HG02623 (cell line): ENCODE measurements around the gene ZNF205.

Source experiments
- ATAC-seq: cut with Tn5 transposase; IDR thresholded peaks from one replicate; pipeline ENCODE4 v1.9.1; 2021; ENCODE audit warnings: moderate library complexity; ENCODE audit not compliant: unreplicated experiment

ZNF205 gene

DNA sequence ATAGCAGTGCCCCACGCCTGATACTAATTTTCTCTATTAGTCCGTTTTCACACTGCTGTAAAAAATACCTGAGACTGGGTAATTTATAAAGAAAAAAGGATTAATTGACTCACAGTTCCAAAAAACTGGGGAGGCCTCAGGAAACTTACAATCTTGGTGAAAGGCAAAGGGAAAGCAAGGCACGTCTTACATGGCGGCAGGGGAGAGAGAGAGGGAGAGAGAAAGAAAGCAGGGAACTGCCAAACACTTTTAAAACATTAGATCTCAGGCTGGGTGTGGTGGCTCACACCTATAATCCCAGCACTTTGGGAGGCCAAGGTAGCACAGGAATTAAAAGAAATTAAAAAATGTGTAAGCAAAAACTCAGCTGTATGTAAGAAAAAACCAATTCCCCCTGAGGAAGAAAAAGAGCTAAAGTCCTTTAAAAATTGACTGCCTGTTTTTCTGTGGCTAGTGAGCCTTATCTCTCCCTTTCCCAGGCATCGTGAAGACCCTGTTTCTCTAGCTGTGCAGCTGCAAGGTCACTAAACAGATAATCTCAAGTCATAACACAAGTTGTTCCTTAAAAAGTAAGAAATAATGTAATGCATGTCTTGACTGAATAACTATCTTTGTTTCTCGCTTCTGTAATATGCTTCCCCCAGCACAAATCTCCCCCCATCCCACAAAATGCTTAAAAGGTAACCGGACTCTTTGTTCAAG is 27.3 kb upstream of the ZNF205 start:
- no peak for ATAC-seq

DNA sequence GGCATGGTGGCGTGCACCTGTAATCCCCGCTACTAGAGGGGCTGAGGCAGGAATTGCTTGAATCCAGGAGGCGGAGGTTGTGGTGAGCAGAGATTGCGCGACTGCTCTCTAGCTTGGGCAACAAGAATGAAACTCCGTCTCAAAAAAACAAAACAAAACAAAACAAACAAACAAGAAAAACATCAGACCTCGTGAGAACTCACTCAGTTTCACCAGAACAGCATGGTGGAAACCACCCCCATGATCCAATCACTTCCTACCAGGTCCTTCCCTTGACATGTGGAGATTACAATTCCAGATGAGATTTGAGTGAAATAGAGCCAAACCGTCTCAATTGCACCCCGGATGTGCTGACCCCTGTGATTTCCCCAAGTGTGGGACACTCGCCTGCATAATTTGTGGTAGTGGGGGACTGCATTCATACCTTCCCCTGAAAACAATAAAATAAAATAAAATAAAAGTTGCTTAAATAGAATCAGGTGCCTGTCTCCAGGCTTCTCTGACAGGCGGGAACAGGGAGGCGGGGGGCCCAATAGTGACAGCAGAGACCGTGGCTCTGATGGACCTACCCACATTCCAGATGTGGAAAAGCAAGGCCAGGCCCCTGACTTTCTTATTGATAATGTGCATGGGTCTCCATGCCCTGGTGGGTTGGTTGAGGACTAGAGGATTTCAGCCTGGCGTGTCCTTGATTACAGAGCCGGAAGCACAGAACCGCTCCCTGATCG is 26.4 kb upstream of the ZNF205 start:
- ATAC-seq: no peak

- ATAC-seq: no peak
Measured at GRCh38 chr16:3086596-3087242, 25.7 kb upstream of the ZNF205 start.

DNA sequence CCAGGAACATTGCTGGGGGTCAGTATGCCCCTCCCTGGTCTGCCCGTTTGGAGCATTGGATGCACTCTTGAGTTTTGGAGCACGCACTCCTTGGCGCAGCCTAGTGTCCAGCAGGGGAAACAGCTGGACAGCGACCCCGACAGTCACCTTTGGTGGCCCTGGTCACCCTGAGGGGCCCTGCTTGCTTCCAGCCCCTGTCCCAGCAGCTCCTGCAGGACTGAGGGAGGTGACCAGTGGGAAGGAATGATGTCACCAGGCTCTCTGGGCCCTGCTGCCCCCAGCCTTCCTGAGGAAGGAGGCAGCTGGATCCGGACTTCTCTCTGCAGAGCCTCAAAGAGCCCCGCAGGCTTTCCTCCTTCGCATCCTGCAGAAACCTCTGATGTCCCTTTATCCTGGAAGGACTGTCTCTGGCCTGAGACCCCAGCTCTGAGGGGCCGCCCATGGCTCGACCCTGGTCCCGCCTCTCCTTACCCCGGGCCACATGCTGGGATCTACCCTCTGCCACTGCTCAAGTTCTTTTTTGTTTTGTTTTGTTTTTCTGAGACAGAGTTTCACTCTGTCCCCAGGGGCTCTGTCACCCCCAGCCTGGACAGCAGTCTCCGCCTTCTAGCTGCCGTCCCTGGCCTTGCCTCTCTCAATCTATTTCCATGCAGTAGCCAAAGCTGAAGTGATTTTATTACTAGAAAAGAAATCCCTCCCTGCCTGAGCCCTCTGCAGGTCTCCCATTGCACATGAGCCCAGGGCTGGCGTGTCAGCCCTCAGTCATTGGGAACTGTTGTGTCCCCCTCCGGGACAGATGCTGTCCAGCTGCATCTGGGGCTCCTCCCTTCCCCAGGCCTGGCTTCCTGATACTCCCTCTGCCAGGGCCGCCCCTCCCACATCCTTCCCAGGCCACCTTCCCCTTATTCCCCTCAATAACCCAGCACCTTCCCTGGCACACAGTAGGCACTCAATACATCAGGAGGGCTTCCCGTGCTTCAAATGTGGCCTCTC is 24.8 kb upstream of the ZNF205 start:
- no peak for ATAC-seq

DNA sequence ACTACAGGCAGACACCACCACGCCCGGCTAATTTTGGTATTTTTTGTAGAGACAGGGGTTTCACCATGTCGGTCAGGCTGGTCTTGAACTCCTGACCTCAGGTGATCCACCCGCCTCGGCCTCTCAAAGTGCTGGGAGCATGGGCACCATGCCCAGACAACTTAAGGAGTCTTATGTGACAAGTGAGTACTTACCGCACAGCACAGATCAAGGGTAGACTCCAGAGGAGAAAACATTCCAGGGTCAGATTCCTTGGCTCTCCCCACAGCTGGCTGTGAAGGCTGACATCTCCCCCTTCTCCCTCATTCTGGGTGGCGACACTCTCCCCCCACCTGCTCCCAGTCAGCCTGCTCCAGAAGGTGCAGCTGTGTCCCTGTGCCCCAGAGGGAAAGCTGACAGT is 23.9 kb upstream of the ZNF205 start:
- ATAC-seq: no peak

DNA sequence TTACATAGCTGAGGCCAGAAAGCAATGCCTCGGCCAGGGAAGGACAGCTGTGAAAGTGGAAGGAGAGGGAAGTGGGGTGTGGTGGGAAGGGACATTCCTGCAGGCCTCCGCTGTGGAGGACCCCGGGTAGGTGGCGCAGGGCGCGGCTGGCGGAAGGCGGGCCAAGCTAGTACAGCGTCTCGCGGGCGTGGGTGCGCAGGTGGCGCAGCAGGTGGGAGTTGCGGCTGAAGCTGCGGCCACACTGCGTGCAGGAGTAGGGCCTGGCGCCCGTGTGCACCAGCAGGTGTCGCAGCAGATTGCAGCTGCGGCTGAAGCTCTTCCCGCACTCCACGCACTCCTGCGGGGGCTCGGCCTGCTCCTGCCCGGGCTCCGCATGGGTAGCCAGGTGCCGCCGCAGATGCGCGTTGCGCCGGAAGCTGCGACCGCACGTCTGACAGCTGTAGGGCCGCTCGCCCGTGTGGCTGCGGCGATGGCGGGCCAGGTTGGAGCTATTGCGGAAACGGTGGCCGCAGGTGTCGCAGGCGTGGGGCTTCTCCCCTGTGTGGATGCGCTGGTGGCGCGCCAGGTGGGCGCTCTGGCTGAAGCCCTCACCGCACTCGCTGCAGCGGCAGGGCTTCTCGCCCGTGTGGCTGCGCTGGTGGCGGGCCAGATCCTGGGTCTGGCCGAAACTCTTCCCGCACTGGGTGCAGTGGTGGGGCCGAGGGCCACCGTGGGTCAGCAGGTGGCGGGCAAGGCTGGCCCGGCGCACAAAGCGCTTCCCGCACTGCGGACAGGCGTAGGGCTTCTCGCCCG is 23.3 kb upstream of the ZNF205 start:
- no peak for ATAC-seq

DNA sequence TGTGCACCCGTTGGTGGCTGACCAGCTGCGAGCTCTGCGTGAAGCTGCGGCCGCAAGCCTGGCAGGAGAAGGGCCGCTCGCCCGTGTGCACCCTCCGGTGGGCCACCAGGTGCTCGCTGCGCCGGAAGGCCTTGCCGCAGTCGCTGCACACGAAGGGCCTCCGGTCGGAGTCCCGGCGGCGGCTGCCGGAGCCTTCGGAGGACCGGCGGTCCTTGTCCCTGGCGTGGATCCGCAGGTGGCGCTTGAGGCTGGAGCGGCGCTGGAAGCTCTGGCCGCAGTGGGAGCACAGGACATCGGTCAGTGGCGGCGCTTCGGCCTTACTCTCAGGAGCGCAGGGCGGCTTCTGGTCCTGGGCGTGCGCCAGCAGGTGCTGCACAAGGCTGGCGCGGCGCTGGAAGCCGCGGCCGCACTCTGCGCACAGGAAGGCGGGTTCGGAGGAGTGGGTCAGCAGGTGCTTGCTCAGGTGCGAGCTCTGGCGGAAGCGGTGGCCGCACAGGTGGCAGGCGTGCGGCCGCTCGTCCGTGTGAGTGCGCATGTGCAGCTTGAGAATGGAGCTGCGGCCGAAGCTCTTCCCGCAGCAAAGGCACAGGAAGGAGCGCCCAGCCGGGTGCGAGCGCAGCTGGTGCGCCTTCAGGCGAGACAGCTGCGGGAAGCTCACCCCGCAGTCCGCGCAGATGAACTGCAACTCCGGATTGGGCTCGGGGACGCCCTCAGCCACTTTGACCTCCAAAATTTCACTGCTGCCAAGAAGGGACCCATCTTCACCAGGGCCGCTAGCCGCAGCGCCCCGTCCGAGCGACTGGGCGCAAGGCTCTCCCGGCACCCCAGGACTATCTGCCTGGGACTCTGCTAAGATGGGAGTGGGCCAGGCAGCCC is 22.4 kb upstream of the ZNF205 start:
- no peak for ATAC-seq

GRCh38 chr16:3091551-3091950 is 20.8 kb upstream of the ZNF205 start:
- ATAC-seq: no peak

DNA sequence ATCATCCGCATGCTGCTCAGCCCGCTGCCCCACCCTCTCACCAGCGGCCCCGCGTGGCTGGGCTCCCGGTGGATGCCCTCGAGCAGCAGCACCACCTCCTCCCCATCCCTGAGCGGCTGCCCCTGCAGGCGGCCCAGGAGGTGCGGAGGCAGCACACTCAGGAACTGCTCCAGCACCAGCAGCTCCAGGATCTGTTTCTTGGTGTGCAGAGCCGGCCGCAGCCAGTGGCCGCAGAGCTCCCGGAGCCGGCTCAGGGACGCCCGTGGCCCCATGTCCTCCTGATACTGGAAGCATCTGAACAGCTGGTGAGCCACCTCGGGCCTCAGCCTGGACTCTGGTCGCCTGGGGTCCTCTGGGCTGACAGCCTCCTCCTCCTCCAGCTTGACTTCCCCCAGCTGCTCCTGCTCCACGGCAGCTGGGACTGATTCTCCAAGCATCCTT is 19.9 kb upstream of the ZNF205 start:
- ATAC-seq: no peak

DNA sequence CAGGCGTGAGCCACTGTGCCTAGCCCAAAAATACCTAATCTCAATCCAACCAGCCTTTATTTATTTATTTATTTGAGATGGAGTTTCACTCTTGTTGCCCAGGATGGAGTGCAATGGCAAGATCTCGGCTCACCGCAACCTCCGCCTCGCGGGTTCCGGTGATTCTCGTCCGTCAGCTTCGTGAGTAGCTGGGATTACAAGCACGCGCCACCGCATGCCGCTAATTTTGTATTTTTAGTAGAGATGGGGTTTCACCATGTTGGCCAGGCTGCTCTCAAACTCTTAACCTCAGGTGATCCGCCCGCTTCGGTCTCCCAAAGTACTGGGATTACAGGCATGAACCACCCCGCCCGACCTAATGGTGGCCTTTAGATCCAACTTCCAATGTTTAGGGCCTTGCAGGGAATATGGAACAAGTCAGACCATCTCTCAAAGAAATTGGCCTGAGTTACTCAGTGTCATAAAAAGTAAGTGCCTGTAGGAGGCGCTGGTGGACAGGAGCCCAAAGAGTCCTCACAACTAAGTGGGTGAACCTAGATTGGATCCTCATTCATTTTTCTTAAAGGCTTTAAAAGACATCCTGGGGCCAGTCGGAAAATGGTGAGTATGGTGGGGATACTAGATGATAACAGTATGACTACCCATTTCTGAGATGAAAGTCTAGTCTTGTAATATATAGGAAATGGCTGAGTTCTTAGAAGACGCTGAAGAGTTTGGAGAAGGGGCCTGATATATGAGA is 17.9 kb upstream of the ZNF205 start:
- no peak for ATAC-seq

GRCh38 chr16:3095869-3096268 is 16.5 kb upstream of the ZNF205 start:
- no peak for ATAC-seq

GRCh38 chr16:3096362-3096761 is 16.0 kb upstream of the ZNF205 start:
- ATAC-seq: no peak

DNA sequence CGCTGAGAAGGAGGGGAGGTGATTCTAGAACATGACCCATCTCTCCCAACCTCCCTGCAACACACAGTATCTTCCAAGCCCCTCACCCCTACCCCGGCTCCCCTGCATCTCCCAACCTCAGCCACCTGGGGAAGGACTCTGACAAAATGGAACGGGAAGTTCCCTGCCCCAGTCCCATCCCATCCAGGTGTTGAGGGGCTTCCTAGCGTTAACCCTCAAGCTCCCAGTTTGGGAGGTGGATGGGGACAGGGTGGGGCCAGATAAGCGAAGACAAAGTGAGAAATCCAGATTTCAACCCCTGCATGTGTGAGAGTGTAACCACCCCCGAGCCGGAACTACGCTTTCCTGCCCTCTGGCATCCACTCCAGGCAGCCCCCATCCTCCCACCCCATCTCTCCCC is 15.1 kb upstream of the ZNF205 start:
- no peak for ATAC-seq

- ATAC-seq: no peak
Measured at GRCh38 chr16:3098459-3099394, 13.7 kb upstream of the ZNF205 start, which contains the start of gene ZSCAN10. ZSCAN10 (minus strand) TSS chr16:3099294; CDS start chr16:3092937, 6,357 bp downstream.

DNA sequence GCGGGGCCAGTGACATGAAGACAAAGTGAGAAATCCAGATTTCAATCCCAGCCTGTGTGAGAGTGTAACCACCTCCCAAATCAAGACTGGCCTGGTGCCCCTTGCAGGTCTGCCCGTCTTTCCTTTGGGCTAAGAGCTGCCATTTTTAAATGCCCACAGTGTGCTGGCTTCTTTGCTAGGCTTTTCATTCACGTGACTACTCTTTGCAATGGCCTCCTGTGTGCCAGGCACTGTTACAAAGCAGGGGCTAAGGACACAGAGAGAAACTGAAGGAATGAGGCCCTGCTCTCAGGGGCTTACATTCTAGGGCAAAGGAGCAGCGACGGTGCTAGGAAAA is 13.0 kb upstream of the ZNF205 start:
- ATAC-seq: no peak

- peak; percentile 54 for ATAC-seq
Measured at GRCh38 chr16:3099732-3100499, 12.5 kb upstream of the ZNF205 start.
